Large intestine (tissue), 3 donors: Measurements from ENCODE around the gene C2orf49. TPM values are rescaled to one million over a fixed set of nuclear protein-coding genes. Genes with fewer than 3 reads are reported as not detected.

Source experiments
- DNase-seq, 2 donors: peaks; one replicate each; pipeline versions ENCODE4 v3.0.0 to v3.0.0-alpha.2; 2013
- H3K27ac ChIP-seq: one replicate; pipeline ENCODE4 v1.5.1; 2013; ENCODE audit warnings: low read length
- H3K27me3 ChIP-seq: 2 replicates; pipeline ENCODE4 v1.6.1; 2013; ENCODE audit warnings: low read length; ENCODE audit not compliant: control insufficient read depth, insufficient read depth
- H3K36me3 ChIP-seq: 2 replicates; pipeline ENCODE4 v1.6.1; 2013; ENCODE audit warnings: low read length; ENCODE audit not compliant: control insufficient read depth, insufficient read depth
- H3K4me1 ChIP-seq: one replicate; pipeline ENCODE4 v1.6.1; 2013; ENCODE audit warnings: low read length; ENCODE audit not compliant: control insufficient read depth, insufficient read depth
- H3K4me3 ChIP-seq: one replicate; pipeline ENCODE4 v1.5.1; 2013; ENCODE audit warnings: low read length
- H3K9me3 ChIP-seq: one replicate; pipeline ENCODE4 v1.6.1; 2013; ENCODE audit warnings: mild to moderate bottlenecking, low read depth, low read length, moderate library complexity; ENCODE audit not compliant: control insufficient read depth
- WGBS: methylation state at CpG from one replicate; pipeline ENCODE4 v1.1.5; 2013; ENCODE audit warnings: low lambda C conversion rate; ENCODE audit not compliant: insufficient coverage; 5-methylcytosine and 5-hydroxymethylcytosine counted together
- polyA plus RNA-seq: library from polyadenylated mRNA; unstranded; fragments of 120-200 nt; gene quantifications from one replicate; pipeline ENCODE4 v1.2.1, GENCODE V29; 2013

The C2orf49 gene
- polyA plus RNA-seq, 1 donor = 21.7 TPM

DNA sequence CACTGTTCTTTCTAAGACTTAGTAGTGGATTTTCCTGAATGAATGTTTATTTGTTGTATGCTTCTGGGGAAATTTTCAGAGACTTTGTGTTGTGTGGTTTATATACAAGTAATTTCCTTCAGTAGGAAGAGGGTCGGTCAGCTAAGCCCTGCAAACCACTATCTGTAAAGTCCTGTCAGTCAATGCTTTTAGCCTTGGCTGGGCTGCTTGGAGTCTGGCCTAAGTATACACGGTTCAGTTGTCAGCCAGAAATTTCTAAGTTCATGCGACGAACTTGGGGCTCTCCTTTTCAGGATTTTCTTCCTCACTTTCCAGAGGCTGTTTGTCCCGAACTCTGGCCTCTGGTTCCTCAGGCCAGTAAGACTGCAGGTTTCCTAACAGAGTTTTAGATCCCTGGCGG is 21.3 kb downstream of the C2orf49 start:
- H3K4me1 ChIP-seq = no peaks in the 10 kb centered on the region
- H3K4me3 ChIP-seq = no peak overlapping the region
- H3K36me3 ChIP-seq = peaks cover 63% of the 10 kb centered on the region
- no peak for DNase-seq
- peaks cover 22% of the 10 kb centered on the region for H3K9me3 ChIP-seq
- WGBS = 93% methylated on average over 3 of the region's 6 CpGs
- no peak overlapping the region for H3K27ac ChIP-seq
- H3K27me3 ChIP-seq = no peaks in the 10 kb centered on the region

DNA sequence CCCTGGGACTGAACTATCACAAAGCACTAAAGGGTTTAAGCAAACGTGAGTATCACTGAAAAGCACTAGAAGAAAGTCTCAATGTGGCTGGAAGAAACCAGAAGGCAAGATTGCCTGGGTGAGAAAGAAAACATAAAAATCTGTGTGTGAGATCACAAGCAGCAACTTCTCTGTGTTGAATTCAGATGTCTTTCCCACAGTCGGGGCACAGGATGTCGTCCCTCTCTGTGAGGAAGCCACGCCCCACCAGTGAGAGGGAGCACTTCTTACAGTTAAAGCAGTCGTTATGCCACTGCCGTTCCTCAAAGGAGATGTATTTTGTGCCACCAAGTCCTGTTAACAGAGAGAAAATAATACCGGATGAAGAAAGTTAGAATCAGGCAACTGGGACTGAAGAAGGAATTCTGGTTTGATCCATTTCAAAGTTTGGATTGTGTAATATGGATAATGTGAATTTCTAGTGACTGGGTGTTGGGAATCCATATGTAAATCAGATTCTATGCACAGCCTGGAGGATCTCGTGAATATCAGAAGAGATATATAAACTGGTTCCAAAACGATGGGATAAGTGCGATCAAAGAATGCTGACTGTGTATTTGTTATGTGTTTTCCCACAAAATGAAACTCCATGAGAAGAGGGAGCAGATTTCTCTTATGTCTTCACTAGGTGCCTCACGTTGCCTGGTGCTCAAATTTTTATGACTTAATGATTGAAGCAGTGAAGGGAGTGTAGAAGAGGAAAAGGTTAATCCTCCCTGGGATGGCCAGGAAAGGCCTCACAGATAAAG is 24.0 kb downstream of the C2orf49 start:
- Histone ChIP-seq H3K36me3 (peaks cover 56% of the 10 kb centered on the region), H3K27me3 (no peaks in the 10 kb centered on the region)
- 87% methylated on average over 4 of the region's 11 CpGs for WGBS

DNA sequence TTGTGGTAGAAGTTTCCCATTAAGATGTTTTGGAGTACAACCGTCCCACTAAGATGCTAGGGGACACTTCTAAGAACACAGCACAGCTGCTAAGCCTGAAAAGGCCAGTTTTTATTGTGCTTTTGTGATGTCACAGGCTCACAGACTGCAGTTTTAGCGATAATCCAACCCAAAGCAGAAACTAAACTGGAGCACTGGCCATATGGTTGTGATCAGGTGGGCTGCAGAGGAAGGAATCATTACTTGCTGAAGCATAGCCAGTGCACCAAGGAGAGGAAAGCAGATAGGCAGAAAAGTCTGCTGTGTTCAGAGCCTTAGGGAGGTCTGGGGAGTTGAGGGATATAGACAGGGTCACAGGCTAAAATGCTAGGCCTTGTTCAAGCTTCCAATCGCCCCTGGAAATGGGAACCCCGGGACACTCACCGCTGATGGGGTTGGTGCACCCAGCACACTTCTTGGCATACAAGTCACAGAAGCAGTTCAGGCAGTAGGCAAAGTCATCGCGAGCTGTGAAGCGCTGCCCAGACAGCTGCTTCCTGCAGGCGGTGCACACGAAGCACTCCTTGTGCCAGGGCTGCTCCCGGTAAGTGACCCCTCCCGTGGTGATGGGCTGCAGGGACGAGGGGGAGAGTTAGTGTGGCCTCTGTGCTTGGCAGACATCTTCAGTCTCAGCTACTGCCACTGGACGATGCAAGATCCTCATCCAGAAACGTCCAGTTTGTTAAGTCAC is 25.7 kb downstream of the C2orf49 start:
- WGBS = no CpG with 5 or more reads among the region's 15 CpGs
- Histone ChIP-seq H3K9me3 (peaks cover 6% of the 10 kb centered on the region), H3K27ac (no peak overlapping the region), H3K27me3 (no peaks in the 10 kb centered on the region), H3K36me3 (peaks cover 45% of the 10 kb centered on the region), H3K4me1 (no peaks in the 10 kb centered on the region), H3K4me3 (no peak overlapping the region)
- no peak for DNase-seq

More for the DNA sequence above, 24.0 kb downstream of the C2orf49 start:
- Histone ChIP-seq H3K4me3 (no peak overlapping the region), H3K9me3 (peaks cover 19% of the 10 kb centered on the region), H3K27ac (no peak overlapping the region), H3K4me1 (no peaks in the 10 kb centered on the region)
- no peak for DNase-seq

DNA sequence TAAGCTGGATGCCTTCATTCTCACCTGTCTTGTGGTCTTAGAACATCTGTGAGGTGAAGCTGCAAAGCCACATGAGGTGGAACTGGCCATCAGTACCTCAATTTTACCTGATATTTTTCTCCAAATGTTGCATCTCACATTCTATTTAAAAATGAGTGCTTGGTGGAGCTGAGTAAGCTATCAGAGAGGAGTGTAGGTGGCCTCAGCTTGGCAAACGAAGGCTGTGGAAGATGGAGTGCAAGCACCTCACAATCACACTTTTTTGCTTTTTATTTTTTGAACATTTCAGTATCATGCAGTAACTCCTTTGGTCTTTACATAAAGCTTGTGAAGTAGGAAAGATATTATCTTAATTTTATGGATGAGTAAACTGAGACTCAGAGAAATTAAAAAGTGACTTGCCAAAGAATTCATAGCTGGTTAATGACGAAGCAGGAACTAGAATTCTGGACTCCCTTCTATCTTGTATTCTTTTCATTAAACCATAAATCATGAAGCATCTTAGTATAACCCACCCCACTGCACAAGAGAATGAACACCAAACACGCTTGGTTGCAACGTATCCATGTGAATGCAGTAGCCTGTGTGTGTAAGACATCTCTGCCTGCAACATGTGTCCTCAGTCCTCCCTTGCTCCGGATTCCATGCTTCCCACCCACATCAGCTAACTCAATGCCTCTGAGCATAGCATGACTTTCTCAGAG is 27.2 kb downstream of the C2orf49 start:
- 74% methylated on average over 2 of the region's 5 CpGs for WGBS
- H3K36me3 ChIP-seq = peaks cover 33% of the 10 kb centered on the region

DNA sequence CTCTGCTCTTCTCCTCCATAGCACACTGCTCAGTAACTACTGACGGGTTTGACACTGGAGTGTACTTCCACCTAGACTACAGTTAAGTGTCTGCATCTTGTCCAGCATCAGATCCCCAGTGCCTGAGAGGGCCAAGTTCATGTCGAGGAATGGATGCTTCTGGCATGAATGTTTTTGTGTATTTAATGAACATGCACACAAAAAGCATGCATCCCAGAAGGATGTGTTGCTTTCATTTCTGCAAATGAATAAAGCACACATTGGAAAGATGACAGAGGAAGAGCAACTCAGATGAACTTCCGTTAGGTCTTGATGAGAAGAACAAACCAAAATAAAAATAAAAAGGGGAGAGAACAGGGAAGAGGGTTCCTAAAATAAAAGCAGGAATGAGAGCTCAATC is 27.9 kb downstream of the C2orf49 start:
- WGBS = no CpG with 5 or more reads among the region's 3 CpGs
- Histone ChIP-seq H3K4me3 (no peak overlapping the region), H3K27me3 (no peaks in the 10 kb centered on the region), H3K4me1 (no peaks in the 10 kb centered on the region), H3K27ac (no peak overlapping the region), H3K9me3 (no peaks in the 10 kb centered on the region), H3K36me3 (peaks cover 30% of the 10 kb centered on the region)
- DNase-seq = no peak

More for the DNA sequence above, 27.2 kb downstream of the C2orf49 start:
- H3K9me3 ChIP-seq = no peaks in the 10 kb centered on the region
- no peak overlapping the region for H3K4me3 ChIP-seq
- H3K4me1 ChIP-seq = no peaks in the 10 kb centered on the region
- no peak for DNase-seq
- H3K27me3 ChIP-seq = no peaks in the 10 kb centered on the region
- H3K27ac ChIP-seq = no peak overlapping the region

DNA sequence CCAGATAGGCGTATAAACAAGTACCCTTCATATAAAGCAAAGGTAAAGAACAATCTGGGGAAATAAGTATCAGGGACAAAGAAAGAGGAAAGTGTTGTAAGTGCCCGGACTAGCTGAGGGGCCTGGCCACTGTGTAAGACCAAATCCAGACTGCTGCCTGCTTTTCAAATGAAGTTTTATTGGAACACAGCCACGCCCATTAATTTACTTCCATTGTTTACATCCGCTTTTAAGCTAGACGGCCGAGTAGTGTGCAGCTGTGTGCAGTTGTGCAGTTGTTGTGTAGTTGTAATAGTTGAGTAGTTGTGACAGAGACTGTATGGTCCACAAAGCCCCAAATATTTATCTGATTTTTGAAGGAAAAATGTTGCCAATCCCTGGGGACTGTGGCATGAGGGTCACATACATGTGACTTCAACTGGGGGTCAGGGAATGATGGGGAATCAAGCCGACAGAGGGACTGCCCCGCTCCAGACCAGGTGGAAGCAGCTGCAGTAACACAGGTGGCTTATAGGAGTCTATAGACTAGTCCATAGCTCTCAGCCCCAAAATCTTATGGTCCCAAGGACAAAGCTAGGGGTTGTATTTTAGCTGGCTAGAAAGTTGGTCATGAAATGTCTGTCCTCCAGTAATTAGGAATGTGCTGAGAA is 31.5 kb downstream of the C2orf49 start:
- Histone ChIP-seq H3K27me3 (no peaks in the 10 kb centered on the region), H3K27ac (no peak overlapping the region), H3K4me3 (no peak overlapping the region), H3K4me1 (no peaks in the 10 kb centered on the region), H3K9me3 (no peaks in the 10 kb centered on the region), H3K36me3 (peaks cover 16% of the 10 kb centered on the region)
- no CpG with 5 or more reads among the region's 8 CpGs for WGBS
- no peak for DNase-seq

DNA sequence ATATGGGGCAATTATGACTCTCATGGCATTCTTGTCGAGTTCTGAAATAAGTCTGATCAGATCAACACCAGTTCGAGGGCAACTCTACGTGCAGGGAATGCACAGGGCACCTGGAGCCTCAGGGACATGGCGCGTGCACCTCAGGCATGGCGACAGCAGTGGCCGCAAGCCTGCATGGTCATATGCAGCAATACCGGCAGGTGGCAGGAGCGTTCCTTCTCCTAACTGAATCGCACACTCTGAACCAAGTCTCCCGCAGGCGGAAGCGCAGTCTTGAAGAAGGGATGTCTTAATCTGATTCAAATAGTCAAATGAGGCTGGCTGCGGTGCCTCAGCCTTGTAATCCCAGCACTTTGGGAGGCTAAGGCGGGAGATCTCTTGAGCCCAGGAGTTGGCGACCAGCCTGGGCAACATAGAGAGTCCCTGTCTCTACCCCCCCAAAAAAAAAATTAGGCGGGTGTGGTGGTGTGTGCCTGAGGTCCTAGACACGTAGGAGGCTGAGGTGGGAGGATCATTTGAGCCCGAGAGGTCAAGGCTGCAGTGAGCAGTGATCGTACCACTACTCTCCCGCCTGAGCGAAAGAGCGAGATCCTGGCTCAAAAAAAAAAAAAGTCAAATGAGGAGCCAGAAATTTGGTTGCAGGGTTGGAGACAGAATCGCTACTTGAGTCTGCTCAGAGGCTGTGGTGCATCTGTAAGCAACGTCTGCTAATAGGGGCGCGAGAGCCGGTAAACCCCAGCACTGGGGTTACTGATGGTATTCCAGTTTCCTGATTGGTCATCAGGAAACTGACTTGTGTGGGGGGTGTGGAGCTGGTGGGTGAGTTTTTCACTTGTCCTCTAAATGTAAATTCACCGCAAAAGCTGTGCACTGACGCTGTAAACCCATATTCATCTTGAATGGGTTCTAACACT is 32.7 kb downstream of the C2orf49 start:
- 90% methylated on average over 2 of the region's 30 CpGs for WGBS

DNA sequence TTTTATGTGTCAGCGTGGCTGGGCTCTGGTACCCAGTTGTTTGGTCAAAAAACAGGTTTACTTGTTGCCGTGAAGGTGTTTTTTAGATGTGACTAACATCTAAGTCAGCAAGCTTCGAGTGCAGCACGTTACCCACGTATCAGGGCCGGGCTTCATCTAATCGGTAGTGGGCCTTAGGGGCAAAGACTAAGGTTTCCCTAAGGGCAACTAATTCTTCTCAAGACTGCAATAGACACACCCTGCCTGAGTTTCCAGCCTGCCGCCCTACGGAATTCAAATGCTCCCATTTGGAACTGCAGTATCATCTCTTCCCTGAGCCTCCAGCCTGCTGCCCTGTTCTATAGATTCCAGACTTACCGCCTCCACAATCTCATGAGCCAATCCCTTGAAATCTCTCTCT is 33.8 kb downstream of the C2orf49 start:
- peak in 1 of 2 donors; percentile 38 for DNase-seq
- H3K4me1 ChIP-seq = no peaks in the 10 kb centered on the region
- no peak overlapping the region for H3K4me3 ChIP-seq
- H3K36me3 ChIP-seq = peaks cover 8% of the 10 kb centered on the region
- no peaks in the 10 kb centered on the region for H3K9me3 ChIP-seq
- no peaks in the 10 kb centered on the region for H3K27me3 ChIP-seq
- no peak overlapping the region for H3K27ac ChIP-seq
- no CpG with 5 or more reads among the region's 10 CpGs for WGBS

More for the DNA sequence above, 32.7 kb downstream of the C2orf49 start:
- Histone ChIP-seq H3K27ac (no peak overlapping the region), H3K4me1 (no peaks in the 10 kb centered on the region), H3K36me3 (peaks cover 13% of the 10 kb centered on the region), H3K4me3 (no peak overlapping the region), H3K9me3 (no peaks in the 10 kb centered on the region), H3K27me3 (no peaks in the 10 kb centered on the region)
- peak; percentile 80 to 84 for DNase-seq

DNA sequence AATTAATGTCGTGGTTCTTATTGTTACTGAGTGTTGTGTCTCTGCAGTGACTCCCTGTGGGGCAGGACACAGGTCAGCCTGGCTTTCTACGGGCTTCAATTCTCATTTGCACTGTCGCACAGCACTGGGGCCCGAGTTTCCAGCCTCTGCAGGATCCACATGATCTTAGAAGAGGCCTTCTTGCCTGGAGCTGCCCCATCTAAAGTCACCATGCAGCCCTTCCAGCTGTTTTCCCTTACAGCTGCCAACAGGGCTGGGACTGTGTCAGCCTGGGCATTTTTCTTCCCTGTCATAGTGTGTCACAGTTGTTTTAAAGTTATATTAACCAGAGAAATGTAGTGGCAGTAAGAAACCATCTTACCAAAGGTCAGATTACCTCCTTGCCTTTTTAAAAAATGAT is 34.5 kb downstream of the C2orf49 start:
- Histone ChIP-seq H3K36me3 (peaks cover 6% of the 10 kb centered on the region), H3K4me1 (no peaks in the 10 kb centered on the region), H3K9me3 (no peaks in the 10 kb centered on the region), H3K27me3 (no peaks in the 10 kb centered on the region), H3K4me3 (no peak overlapping the region), H3K27ac (no peak overlapping the region)
- WGBS = no CpG with 5 or more reads among the region's 4 CpGs
- no peak for DNase-seq
